Nephron progenitor cell (in vitro differentiated cells): Measurements from ENCODE around the gene RANBP3L.
A peak's percentile ranks its signal among the peaks of the same experiment; 100 is the strongest.

Experiments used
- DNase-seq: peaks from one replicate; pipeline ENCODE4 v3.0.0; 2021
- H3K27ac Mint-ChIP-seq: 2 replicates; pipeline ENCODE4 v1.8.0; 2021; ENCODE audit warnings: mild to moderate bottlenecking, moderate library complexity, mixed read lengths
- H3K27me3 Mint-ChIP-seq: 2 replicates; pipeline ENCODE4 v1.8.0; 2021; ENCODE audit warnings: mild to moderate bottlenecking, low read depth, mixed read lengths; ENCODE audit not compliant: poor library complexity
- H3K36me3 Mint-ChIP-seq: 2 replicates; pipeline ENCODE4 v1.8.0; 2021; ENCODE audit warnings: low read depth, mixed read lengths
- H3K4me1 Mint-ChIP-seq: 2 replicates; pipeline ENCODE4 v1.8.0; 2021; ENCODE audit warnings: mixed read lengths
- H3K4me3 Mint-ChIP-seq: 2 replicates; pipeline ENCODE4 v1.8.0; 2021; ENCODE audit warnings: mild to moderate bottlenecking, moderate library complexity, mixed read lengths
- H3K9me3 Mint-ChIP-seq: 2 replicates; pipeline ENCODE4 v1.8.0; 2021; ENCODE audit warnings: mild to moderate bottlenecking, moderate library complexity, mixed read lengths
- CTCF ChIP-seq: fragments of 200-600 bp; sonication (generic); IDR thresholded peaks from 2 replicates; pipeline ENCODE4 v1.5.0; 2021; ENCODE audit warnings: antibody characterized with exemption

Gene RANBP3L

GRCh38 chr5:36242534-36243485 is 58.9 kb downstream of the RANBP3L start:
- Mint-ChIP-seq H3K27me3 (no peaks in the 10 kb centered on the region), H3K27ac (peak overlapping the region; percentile 27), H3K9me3 (peaks cover 3% of the 10 kb centered on the region), H3K4me1 (peaks cover 39% of the 10 kb centered on the region), H3K4me3 (peak overlapping the region; percentile 86), H3K36me3 (peaks cover 8% of the 10 kb centered on the region)
- no peak for TF ChIP-seq CTCF
- DNase-seq: no peak

- DNase-seq: peak; percentile 90
- Mint-ChIP-seq H3K4me1 (peaks cover 39% of the 10 kb centered on the region), H3K9me3 (peaks cover 3% of the 10 kb centered on the region), H3K27ac (peak within 1 kb of the TSS; percentile 96), H3K4me3 (peak within 1 kb of the TSS; percentile 91), H3K27me3 (no peaks in the 10 kb centered on the region), H3K36me3 (peaks cover 8% of the 10 kb centered on the region)
- peak; percentile 64 for TF ChIP-seq CTCF
Measured at GRCh38 chr5:36241631-36242533, 59.8 kb downstream of the RANBP3L start, which contains the start of gene NADK2. NADK2 (minus strand) TSS chr5:36241925; CDS start chr5:36241798, 127 bp downstream.

GRCh38 chr5:36240779-36241630 is 60.7 kb downstream of the RANBP3L start:
- H3K4me3 Mint-ChIP-seq: peak overlapping the region; percentile 91

GRCh38 chr5:36239370-36240293 is 62.1 kb downstream of the RANBP3L start:
- Mint-ChIP-seq H3K4me1 (peaks cover 39% of the 10 kb centered on the region), H3K9me3 (peaks cover 3% of the 10 kb centered on the region), H3K4me3 (peak overlapping the region; percentile 91), H3K27me3 (no peaks in the 10 kb centered on the region), H3K36me3 (peaks cover 15% of the 10 kb centered on the region), H3K27ac (no peak overlapping the region)
- DNase-seq: no peak
- TF ChIP-seq CTCF: no peak

More at GRCh38 chr5:36240779-36241630, 60.7 kb downstream of the RANBP3L start:
- Mint-ChIP-seq H3K9me3 (peaks cover 3% of the 10 kb centered on the region), H3K27ac (peak overlapping the region; percentile 88), H3K27me3 (no peaks in the 10 kb centered on the region), H3K4me1 (peaks cover 39% of the 10 kb centered on the region), H3K36me3 (peaks cover 15% of the 10 kb centered on the region)
- peak; percentile 72 for DNase-seq
- TF ChIP-seq CTCF: no peak
